GM18907 (cell line): ENCODE results near the gene KCTD19.

Experiments
- ATAC-seq: cut with Tn5 transposase; IDR thresholded peaks from one replicate; pipeline ENCODE4 v1.9.1; 2021; ENCODE audit warnings: mild to moderate bottlenecking, moderate library complexity; ENCODE audit not compliant: unreplicated experiment

KCTD19 gene

DNA sequence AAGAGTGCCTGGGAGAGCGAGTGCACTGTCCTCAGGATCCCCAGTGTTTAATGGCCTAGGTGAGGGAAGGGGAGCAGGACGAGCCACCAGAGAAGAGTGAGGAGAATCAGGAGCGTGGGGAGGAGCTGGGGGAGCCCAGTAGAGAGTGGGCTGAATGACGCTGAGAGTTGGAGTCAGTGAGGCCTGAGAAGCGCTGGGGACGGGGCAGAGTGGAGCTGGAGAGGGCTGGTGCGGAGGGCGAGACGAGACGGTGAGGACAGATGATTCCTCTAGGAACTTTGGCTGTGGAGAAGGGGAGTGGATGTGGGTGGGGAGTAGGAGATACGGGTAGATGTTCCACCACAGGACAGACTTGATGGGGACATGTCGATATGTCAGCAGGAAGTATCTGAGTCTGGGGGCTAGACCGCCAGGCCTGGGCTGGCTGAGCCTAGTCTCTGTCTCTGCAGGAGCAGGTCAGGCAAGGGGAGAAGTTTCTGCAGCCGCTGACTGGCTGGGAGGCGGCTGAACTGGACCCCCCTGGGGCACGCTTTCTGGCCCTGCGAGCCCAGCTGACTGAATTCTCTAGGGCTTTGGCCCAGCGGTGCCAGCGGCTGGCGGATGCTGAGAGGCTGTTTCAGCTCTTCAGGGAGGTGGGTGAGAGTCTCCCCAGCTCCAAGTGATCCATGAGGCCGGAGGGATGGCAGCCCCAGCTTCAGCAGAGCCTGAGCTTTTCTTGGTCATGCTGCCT is 42.5 kb downstream of the KCTD19 start:
- no peak for ATAC-seq

DNA sequence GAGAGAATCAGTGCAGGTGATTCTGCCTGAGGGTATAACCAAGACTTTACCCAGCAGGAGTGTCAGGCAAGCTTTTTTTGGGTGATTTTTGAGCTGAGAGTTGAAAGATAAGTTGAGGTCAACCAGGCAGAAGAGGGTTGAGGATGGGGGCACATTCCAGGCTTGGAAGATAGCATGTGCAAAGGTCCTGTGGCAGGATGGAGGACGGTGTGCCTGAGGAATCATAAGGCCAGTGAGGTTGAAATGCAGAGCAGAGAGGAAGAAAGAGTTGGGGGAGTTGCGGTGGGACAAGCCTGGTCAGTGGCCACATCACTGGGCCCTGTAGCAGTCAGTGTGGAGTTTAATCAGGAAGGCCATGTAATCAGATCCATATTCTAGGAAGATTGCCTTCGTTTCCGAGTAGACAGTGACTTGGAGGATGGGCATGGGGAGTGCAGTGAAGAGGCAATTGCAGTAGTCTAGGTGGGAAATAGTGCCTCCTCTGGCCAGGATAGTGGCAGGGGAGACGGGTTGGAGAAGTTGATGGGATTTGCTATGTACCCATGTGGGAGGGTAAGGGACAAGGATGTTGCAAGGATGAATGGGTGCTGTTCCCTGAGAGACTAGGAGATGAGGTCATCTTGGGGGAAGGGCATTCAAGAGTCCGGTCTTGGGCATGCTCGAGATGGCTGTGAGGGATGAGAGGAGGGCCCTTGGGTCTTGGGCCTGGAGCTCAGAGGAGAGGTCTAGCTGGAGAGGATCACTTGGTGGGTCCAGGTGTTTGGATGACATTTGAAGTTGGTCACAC is 43.3 kb downstream of the KCTD19 start:
- ATAC-seq = no peak

GRCh38 chr16:67282447-67282805 is 44.1 kb downstream of the KCTD19 start:
- no peak for ATAC-seq

DNA sequence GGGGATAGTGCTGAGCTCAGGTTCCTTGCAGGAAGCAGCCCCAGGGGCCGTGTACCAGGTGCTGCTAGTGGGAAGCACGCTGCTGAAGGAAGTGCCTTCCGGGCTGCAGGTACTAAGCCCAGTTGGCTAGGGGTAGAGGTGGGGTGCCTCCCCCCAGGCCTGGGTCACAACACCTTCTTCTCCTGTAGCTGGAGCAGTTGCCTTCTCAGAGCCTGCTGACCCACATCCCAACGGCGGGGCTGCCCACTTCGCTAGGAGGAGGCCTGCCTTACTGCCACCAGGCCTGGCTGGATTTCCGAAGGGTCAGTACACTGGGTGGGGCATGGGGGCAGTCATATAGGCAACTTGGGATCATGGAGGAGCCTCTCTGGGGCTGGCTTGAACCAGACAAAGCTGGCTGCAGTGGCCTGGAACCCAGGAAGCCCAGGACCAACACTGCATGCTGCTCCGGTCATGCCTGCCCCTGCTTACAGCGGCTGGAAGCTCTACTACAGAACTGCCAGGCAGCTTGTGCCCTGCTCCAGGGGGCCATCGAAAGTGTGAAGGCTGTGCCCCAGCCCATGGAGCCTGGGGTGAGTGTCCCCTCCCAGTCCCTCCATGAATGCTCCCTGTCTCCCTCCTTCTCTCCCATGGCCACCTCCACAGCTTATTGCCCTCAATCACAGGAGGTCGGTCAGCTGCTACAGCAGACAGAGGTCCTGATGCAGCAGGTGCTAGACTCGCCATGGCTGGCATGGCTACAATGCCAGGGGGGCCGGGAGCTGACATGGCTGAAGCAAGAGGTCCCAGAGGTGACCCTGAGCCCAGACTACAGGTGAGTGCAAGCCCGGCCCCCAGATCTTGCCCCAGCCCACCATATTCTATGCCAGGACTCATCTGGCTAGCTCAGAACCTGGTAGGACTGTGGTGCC is 44.8 kb downstream of the KCTD19 start:
- ATAC-seq = no peak

DNA sequence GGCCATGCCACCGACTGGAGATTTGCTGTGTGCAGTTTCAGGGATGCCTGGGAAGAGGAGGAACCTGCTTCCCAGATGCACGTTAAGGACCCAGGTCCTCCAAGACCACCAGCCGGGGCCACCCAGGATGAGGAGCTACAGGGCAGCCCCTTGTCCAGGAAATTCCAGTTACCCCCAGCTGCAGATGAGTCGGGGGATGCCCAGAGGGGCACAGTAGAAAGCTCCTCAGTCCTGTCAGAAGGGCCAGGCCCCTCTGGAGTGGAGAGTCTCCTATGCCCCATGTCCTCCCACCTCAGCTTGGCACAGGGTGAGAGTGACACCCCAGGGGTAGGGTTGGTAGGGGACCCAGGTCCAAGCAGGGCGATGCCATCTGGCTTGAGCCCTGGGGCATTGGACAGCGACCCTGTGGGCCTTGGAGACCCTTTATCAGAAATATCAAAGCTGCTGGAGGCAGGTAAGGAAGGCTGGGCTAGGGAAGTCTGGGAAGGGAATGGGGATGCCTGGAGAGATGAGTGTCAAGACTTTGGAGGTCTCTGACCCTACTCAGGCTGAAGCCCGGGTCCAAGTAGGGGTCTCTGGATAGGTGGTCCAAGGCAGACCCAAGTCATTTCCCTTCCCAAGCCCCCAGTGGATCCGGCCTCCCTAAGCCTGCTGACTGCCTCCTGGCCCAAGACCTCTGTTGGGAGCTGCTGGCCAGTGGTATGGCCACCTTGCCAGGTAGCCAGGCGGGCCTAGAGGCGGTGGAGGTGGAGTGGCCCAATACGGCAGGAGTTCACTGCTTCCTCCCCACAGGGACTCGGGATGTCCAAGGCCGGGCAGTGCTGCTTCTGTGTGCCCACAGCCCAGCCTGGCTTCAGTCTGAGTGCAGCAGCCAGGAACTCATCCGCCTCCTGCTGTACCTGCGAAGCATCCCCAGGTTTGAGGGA is 46.2 kb downstream of the KCTD19 start:
- ATAC-seq = no peak

DNA sequence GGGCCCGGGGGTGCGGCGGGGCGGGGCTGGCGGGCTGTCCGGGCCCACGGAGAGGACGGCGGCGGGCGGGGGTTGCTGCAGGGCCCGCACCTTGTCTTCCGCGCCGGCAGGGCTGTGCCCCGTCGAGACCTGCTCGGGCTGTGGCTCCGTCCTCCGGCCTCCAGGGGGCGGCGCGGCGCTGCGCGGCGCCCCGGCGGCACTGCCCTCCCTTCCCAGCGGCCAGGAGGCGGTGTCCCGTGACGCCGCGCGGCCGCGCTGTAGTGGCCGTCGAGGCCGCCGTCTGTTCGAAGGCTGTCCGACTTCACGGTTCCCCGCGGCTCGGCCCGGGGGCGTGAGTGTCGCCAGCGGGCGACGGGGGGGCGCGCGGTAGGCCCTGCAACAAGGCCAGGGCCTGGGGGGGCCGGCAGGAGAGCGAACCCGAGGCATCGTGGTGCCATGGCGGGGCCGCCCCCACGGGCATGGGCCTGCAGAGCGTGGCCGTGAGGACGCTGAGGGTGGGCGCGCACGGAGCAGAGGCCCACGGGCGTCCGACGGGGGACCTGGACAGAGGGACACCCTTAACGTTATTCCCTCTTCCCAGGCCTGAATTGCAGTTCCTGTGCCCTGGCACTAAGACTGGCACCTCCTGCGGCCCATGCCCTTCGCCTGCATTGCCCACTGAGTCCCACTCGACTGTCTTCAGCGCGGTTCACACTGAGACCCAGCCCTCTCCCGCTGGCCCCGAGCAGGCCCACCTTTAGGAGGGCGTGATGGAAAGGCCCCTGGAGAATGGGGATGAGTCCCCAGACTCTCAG is 47.0 kb downstream of the KCTD19 start, which contains the start of gene PLEKHG4:
Gene PLEKHG4 (plus strand): TSS at position 237 of the 794 bp plus-strand sequence. CDS start 513 bp downstream, at position 750.
- ATAC-seq = peak; percentile 78

GRCh38 chr16:67278773-67279295 is 47.7 kb downstream of the KCTD19 start:
- ATAC-seq = peak; percentile 43

- no peak for ATAC-seq
Measured at GRCh38 chr16:67277999-67278772, 48.4 kb downstream of the KCTD19 start.

DNA sequence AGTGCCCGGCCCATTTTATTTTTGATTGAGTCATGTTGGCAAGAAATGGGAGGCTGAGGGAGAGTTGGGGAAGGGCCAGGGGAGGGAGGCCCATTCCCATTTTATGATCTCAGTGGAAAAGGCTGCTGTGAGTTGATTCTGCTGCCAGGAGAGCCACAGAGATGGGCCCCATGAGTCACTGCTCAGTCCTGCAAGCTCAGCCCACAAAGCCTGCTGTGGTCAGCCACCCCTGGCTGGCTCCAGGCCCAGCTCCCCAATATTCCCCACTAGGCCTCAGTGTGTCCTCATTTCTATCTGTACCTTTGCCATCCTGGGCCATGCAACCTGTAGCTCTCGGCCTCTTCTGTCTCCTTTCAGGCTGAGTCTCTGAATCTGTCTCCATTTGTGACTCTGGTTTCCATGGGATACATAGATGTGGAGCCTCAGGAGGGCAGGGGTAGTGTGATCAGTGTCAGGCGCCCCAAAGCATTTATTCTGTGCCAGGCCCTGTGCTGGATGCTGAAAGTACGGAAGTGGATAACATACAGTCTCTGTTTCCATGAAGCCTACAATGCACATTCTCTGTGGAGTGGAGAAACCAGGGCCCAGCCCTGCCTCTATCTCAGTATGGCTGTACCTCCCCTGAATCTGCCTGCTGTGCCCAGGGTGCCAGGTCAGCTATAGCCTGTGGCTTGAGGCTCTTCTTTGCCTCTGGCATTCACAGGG is 49.1 kb downstream of the KCTD19 start:
- no peak for ATAC-seq

DNA sequence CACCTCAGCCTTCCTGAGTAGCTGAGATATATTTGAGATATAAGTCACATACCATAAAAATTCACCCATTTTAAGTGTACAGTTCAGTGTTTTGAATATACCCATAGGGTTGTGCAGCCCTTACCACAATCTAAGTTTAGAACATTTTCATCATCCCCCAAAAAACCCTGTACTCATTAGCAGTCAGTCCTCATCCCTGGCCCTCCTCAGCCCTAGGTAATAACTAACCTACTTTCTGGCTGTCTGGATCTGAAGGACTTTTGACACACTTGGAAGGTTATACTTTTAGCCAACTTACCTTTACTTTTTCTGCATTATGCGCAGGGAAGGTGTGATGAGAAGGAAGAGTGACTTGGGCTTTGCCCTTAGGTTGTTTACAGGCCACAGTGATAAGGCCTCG is 51.2 kb downstream of the KCTD19 start:
- ATAC-seq = no peak

GRCh38 chr16:67271446-67271845 is 55.1 kb downstream of the KCTD19 start:
- no peak for ATAC-seq

DNA sequence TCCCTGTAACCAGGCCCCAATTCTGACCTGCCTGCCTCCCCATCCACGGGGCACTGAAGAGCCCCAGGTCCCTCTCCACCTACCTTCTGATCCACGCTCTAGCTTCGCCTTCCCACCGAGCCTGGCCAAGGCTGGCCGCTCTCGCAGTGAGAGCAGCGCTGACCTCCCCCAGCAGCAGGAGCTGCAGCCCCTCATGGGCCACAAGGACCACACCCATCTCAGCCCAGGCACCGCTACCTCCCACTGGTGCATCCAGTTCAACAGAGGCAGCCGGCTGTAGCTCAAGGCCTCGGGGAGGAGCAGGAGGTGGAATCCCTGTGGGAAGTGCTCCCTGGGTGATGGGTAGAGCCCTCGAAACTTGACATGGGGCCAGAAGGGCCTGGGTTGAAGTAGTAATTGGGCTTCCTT is 55.6 kb downstream of the KCTD19 start:
- ATAC-seq = no peak

GRCh38 chr16:67269766-67270165 is 56.8 kb downstream of the KCTD19 start:
- ATAC-seq = no peak

GRCh38 chr16:67268136-67268579 is 58.4 kb downstream of the KCTD19 start:
- no peak for ATAC-seq

DNA sequence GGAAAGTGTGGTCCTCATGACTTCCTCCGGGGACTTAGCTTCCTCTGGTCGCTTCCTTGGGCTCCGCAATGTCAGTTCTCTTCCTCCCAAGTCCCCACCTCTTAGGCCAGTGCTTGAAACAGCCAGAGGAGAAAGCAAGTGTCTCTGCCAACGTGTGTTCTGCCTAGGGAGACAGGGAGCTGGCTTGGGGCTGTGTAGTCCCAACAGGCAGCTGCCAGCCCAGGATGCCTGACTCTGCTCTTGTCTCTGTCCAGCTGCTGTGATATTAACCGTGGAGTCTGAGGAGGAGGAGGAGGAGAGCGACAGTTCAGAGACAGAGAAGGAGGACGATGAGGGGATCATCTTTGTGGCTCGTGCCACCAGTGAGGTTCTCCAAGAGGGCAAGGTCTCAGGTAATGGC is 60.7 kb downstream of the KCTD19 start:
- ATAC-seq = no peak

- ATAC-seq = no peak
Measured at GRCh38 chr16:67264866-67265265, 61.7 kb downstream of the KCTD19 start.

GRCh38 chr16:67264277-67264676 is 62.3 kb downstream of the KCTD19 start:
- no peak for ATAC-seq

GRCh38 chr16:67263201-67263600 is 63.3 kb downstream of the KCTD19 start:
- ATAC-seq = no peak
